A549 (cell line): Measurements from ENCODE around the gene OSGEPL1.

Experiments
- CTCF ChIP-seq: fragments of >200 bp; sonication (Bioruptor Twin); formaldehyde crosslinking; IDR thresholded peaks from 3 replicates; pipeline ENCODE4 v1.5.1; 2016
- EP300 ChIP-seq, 2 experiments: fragments of >200 bp; sonication (Bioruptor Twin); formaldehyde crosslinking; IDR thresholded peaks; 2 replicates in 1 of 2; 3 replicates in 1 of 2; pipeline ENCODE4 v1.6.1; 2016 to 2017
- HDAC2 ChIP-seq: fragments of 200-600 bp; sonication (generic); IDR thresholded peaks from 2 replicates; pipeline ENCODE4 v1.6.1; 2016
- HMGXB4 ChIP-seq: fragments of 250-450 bp; sonication (Bioruptor Pico); IDR thresholded peaks from 2 replicates; pipeline ENCODE4 v1.5.0; 2021; ENCODE audit warnings: mild to moderate bottlenecking, moderate library complexity, borderline replicate concordance
- KDM1A ChIP-seq: fragments of 200-600 bp; sonication (generic); IDR thresholded peaks from 2 replicates; pipeline ENCODE4 v1.6.1; 2016; ENCODE audit warnings: low read depth, mild to moderate bottlenecking
- POLR2A ChIP-seq: IDR thresholded peaks from 2 replicates; pipeline ENCODE4 v1.6.1; 2012; ENCODE audit warnings: mild to moderate bottlenecking, low read length
- RAD21 ChIP-seq, 2 experiments: fragments of >200 bp in 1 of 2; sonication (Bioruptor Twin) in 1 of 2; formaldehyde crosslinking in 1 of 2; IDR thresholded peaks in 1 of 2; conservative IDR thresholded peaks in 1 of 2; 2 replicates in 1 of 2; 3 replicates in 1 of 2; pipeline ENCODE4 v1.6.1; 2012 to 2018; ENCODE audit warnings: inconsistent platforms in 1 of 2
- RNF2 ChIP-seq: fragments of 200-600 bp; sonication (generic); IDR thresholded peaks from 2 replicates; pipeline ENCODE4 v1.6.1; 2016; ENCODE audit warnings: low read depth, mild to moderate bottlenecking, antibody characterized with exemption, moderate library complexity, borderline replicate concordance
- SMC3 ChIP-seq: fragments of >200 bp; sonication (Bioruptor Twin); formaldehyde crosslinking; IDR thresholded peaks from 3 replicates; pipeline ENCODE4 v1.6.1; 2018; ENCODE audit warnings: inconsistent platforms
- USF2 ChIP-seq: fragments of 450-650 bp; IDR thresholded peaks from 2 replicates; pipeline ENCODE4 v1.6.1; 2014; ENCODE audit warnings: antibody characterized with exemption

GRCh38 chr2:189726849-189727248 is 35.7 kb downstream of the OSGEPL1 start:
- TF ChIP-seq POLR2A (no peak), HMGXB4 (CRISPR knock-in tag) (no peak), KDM1A (no peak), RNF2 (no peak), HDAC2 (no peak), USF2 (no peak), CTCF (no peak), RAD21 (conservative IDR thresholded peaks at IDR 0.05 in 1 of 2, IDR thresholded peaks at IDR 0.05 in 1 of 2) (no peak), SMC3 (no peak), EP300 (IDR thresholded peaks at IDR 0.05) (no peak)
